Activated CD8-positive, alpha-beta memory T cell treated with anti-CD3 and anti-CD28 coated beads for 36 hours (primary cell): ENCODE results near the gene SLC51A. TPM values are rescaled to one million over a fixed set of nuclear protein-coding genes. Genes with fewer than 3 reads are reported as not detected.

Experiments used
- CTCF ChIA-PET: fragments of 350-600 bp; sonication (Branson Sonifier 250); formaldehyde crosslinking; loops from one replicate; lab custom pipeline; 2021; ENCODE audit warnings: antibody characterized with exemption; lab: Charles Lee
- POLR2A ChIA-PET: fragments of 350-600 bp; sonication (Branson Sonifier 250); formaldehyde crosslinking; loops from one replicate; lab custom pipeline; 2021; ENCODE audit warnings: antibody characterized with exemption; lab: Charles Lee
- total RNA-seq, 2 experiments: library from RNA; stranded (reverse); gene quantifications; one replicate each; pipeline ENCODE4 v1.2.3, GENCODE V29; 2021

Gene SLC51A
- total RNA-seq, 2 experiments from 2014 or later: not detected

- CTCF ChIA-PET: interaction anchor here (1.0 kb wide), 1 partner anchor 258 kb away, joined by 3 read pairs; no protein-coding TSS in a partner anchor
- POLR2A ChIA-PET: no interaction called here
Measured at GRCh38 chr3:196260784-196261183, 44.5 kb downstream of the SLC51A start.

- POLR2A ChIA-PET: no interaction called here
- CTCF ChIA-PET: interaction anchor here (1.1 kb wide), 1 partner anchor 10 kb away, joined by 5 read pairs; no protein-coding TSS in a partner anchor
Measured at GRCh38 chr3:196263819-196264218, 47.5 kb downstream of the SLC51A start.

GRCh38 chr3:196268284-196269163, 52.2 kb downstream of the SLC51A start:
- CTCF ChIA-PET: no interaction called here
- POLR2A ChIA-PET: interaction anchor here (0.5 kb wide), 1 partner anchor 259 kb away, joined by 3 read pairs; no protein-coding TSS in a partner anchor

- ChIA-PET POLR2A (no interaction called here), CTCF (no interaction called here)
Measured at GRCh38 chr3:196270499-196270898, 54.2 kb downstream of the SLC51A start.

GRCh38 chr3:196272826-196273225, 56.5 kb downstream of the SLC51A start:
- POLR2A ChIA-PET: no interaction called here
- CTCF ChIA-PET: interaction anchor here (0.5 to 1.1 kb wide), 2 partner anchors 20 to 208 kb away, joined by 3 read pairs; no protein-coding TSS in a partner anchor

DNA sequence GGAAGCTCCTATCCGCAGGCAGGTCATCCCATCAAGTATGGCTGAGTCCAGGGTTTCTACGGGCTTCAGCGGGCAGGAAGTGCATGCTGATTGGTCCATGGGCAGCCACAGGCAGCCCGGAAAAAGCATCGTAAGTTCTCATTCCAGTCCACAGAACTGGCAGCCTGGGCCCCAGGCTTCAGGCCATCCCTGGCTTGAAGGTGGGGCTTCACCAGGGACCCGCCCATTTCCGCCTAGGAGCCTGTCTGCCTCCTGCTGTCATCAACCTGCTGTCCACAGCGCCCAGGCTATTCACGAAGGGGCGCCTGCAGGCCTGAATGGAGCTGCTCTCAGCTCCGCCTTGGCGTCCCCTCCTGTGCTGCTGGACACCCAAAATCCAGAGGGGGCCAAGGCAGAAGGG, 57.3 kb downstream of the SLC51A start:
- CTCF ChIA-PET: interaction anchor here (0.6 to 1.1 kb wide), 2 partner anchors 21 to 97 kb away, joined by 3 read pairs; no protein-coding TSS in a partner anchor
- POLR2A ChIA-PET: no interaction called here

- ChIA-PET CTCF (no interaction called here), POLR2A (interaction anchor here (1.2 kb wide), 1 partner anchor 44 kb away, joined by 8 read pairs; the partner anchor contains the start of gene DYNLT2B)
Measured at GRCh38 chr3:196274585-196274984, 58.3 kb downstream of the SLC51A start.

DNA sequence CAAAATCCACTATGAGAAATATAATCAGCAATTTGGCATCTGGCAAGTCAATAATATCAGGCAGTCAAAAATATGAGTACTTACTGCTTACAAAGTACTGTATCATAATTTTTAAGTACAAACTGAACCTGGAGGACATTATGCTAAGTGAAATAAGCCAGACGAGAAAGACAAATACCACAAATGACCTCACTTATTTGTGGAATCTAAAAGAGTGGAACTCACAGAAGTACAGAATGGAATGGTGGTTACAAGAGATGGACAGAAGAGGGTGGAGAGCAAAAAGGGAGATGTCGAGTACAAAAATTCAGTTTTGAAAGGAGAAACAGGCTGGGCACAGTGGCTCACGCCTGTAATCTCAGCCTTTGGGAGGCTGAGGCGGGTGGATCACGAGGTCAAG, 58.8 kb downstream of the SLC51A start:
- POLR2A ChIA-PET: interaction anchor here (1.2 kb wide), 1 partner anchor 43 kb away, joined by 8 read pairs; the partner anchor contains the start of gene DYNLT2B
- CTCF ChIA-PET: no interaction called here

DNA sequence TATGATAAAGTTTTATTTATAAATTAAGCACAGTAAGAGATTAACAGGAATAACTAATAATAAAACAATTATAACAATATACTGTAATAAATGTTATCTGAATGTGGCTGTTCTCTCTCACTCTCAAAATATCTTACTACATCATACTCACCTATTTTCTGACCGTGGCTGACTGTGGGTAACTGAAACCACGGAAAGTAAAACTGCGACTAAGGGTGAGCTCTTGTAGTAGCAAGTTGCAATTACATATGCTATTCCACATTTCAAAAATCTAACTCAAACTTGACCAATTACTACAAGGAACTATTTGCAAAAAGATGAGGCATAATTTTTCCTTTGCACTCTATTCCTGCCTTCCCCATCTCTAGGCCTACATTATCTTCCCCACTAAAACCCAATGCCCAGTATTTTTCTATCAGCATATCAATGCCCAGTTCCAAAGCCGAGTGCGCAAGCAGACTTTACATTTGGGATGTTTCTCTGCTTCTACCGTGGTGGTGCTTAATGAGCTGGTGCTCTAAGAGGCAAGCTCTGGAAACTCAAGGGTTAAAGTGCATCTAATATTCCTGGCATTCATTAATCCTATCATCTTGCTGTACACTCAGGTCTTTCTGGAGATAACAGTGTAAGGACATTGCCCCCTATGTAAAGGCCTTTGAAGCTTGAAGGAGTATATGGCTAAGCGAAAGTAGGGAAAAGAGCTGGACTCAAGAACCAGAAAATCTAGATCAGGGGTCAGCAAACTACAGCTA, 64.5 kb downstream of the SLC51A start:
- ChIA-PET POLR2A (no interaction called here), CTCF (interaction anchor here (0.9 to 1.4 kb wide), 3 partner anchors 28 to 242 kb away, joined by 4 to 6 read pairs (median 4); partner anchors contain the start of gene DYNLT2B)

GRCh38 chr3:196281962-196282361, 65.6 kb downstream of the SLC51A start:
- POLR2A ChIA-PET: interaction anchor here (0.6 to 0.9 kb wide), 3 partner anchors 36 to 1322 kb away, joined by 3 to 5 read pairs (median 3); partner anchors contain the start of gene DYNLT2B
- CTCF ChIA-PET: interaction anchor here (0.9 kb wide), 1 partner anchor 241 kb away, joined by 4 read pairs; no protein-coding TSS in a partner anchor

Other genes with a start within 250 kb of the SLC51A start
- 100 to 1,000 TPM; 775 to 779 TPM for gene TFRC, start 134.4 kb upstream of the SLC51A start, total RNA-seq
- gene ZDHHC19, start 5.1 kb upstream of the SLC51A start, total RNA-seq: not detected
- gene PCYT1A, start 71.2 kb downstream of the SLC51A start, total RNA-seq: 10 to 100 TPM; 52.9 to 53.8 TPM
- 1 to 10 TPM; 6.6 to 8.8 TPM for gene DYNLT2B, start 101.7 kb downstream of the SLC51A start, total RNA-seq
- gene TM4SF19, start 121.9 kb downstream of the SLC51A start, total RNA-seq: not detected
- gene UBXN7, start 215.9 kb downstream of the SLC51A start, total RNA-seq: 10 to 100 TPM; 51.1 to 63.0 TPM